NCI-H2081 treated with DMSO at 0.1 percent for 48 hours (cell line): ENCODE measurements around the gene CRHR1.
"Not testable (repeated sequence)": the region's sequence is repeated elsewhere in the genome, so short reads cannot be mapped to it uniquely, and the experiment has no call there.

ENCODE experiments used
- DNase-seq: peaks from one replicate; lab custom pipeline; 2025; lab: John Stamatoyannopoulos, UW

CRHR1 gene

GRCh38 chr17:45845376-45846185 lies 61.5 kb downstream of the CRHR1 start:
- no peak for DNase-seq

- no peak for DNase-seq
These were observed 62.1 kb downstream of the CRHR1 start for GRCh38 chr17:45846223-45846622.

DNA sequence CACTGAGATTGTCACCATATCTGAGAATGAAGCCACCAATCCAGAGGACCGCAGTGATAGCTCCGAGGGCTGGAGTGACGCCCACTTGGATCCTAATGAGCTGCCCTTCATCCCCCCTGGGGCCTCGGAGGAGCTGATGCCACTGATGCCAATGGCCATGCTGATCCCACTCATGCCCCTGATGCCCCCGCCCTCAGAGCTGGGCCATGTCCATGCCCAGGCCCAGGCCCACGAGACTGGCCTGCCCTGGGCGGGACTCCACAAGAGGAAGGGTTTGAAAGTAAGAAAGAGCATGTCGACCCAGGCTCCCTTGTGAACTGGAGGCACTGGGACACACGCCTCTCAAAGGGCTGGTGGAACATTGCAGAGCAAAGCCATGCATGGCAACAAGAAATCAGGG lies 62.5 kb downstream of the CRHR1 start:
- no peak for DNase-seq

DNA sequence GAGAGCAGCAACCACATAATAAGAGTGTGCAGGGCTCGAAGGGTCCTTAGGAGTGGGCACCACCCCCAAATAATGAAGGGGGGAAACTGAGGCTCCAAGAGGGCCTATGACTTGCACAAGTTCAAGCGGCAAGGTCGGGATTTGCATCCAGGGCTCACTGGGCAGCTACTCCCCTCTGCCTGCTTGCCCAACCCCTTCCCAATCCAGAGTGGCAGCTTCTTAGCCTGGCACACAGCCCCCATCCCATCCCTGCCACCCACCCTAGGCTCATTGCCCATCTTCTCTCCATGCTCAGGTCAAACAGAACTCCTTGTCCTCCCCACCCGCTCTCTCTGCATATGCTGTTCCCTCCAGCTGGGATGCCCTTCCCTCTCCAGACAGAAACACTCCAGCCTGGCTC lies 63.0 kb downstream of the CRHR1 start:
- no peak for DNase-seq

DNA sequence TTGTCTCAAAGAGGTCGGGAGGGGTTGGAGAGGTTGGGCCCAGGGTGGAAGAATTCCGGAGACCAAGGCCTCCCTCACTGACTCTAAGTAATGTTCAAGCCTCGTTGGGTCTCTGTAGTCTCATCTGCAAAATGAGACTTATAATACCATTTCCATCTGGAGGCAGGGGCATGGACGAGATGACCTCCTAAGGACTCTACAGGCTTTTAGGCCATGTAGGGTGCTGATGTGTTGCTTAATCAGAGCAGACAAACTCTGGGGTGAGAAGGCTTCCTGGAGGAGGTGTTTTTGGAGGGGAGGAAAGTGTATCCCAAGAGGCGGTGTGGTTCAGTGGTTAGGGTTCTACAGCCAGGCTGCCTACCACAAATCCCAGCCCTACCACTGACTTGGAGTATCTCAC lies 63.6 kb downstream of the CRHR1 start:
- DNase-seq, result no peak

- no peak for DNase-seq
These were observed 64.3 kb downstream of the CRHR1 start for GRCh38 chr17:45848405-45848804.

- DNase-seq, result no peak
These were observed 64.9 kb downstream of the CRHR1 start for GRCh38 chr17:45848868-45849535.

DNA sequence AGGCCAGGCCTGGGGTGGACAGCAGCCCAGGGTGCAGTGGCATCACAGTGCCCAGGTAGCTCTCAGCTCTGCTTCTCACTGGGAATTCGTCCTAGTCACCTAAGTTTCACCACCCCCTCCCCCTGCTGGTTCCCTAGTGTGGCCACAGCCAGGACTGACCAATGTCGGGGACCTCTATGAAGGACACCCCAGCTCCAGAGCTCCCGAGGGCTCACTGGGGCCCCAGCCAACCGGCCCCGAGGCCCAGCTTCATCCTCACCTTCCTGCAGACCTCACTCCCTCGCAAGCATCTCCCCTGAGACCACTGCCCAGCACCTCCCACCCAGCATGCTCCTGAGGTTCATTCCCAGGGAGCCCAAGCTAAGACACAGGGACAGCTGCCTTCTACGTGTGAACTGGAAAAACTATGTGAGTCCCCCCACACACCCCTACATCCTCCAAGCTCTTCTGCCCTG lies 65.4 kb downstream of the CRHR1 start:
- DNase-seq, result no peak

DNA sequence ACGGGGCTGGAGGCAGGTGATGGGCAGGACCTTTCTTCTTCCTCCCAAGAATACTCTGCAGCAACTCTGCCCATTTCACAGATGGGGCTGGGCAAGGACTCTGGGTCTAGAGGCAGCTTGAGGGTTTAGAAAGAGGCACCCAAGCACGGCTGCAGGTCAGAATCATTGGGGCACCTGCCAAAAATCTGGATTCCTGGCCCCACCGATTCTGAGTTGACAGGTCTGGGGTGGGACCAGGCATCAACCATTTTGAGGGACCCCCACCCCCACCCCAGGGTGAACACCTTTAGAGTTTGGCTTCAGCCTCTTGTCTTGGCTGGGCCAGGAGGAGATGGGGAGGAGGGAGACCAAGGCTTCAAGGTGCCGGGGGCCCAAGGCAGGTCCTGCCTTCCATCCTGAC lies 65.9 kb downstream of the CRHR1 start:
- no peak for DNase-seq

DNA sequence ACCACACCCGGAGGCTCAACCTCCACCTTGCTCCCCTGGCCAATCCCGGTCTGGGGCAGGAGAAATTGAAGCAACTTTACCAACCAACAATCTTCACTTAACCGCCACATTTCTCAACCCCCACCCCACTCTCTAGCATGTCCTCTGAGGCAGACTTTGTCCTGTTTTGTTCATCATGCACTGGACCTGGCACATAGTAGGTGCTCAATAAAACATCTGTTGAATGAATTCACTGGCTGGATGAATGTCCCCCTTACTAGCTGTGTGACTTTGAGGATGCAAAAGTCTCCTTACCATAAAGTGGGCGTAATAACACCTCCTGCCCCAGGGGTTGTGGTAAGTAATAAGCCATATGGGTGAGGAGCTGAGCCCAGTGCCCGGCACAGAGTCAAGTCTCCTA lies 66.3 kb downstream of the CRHR1 start:
- DNase-seq, result no peak

DNA sequence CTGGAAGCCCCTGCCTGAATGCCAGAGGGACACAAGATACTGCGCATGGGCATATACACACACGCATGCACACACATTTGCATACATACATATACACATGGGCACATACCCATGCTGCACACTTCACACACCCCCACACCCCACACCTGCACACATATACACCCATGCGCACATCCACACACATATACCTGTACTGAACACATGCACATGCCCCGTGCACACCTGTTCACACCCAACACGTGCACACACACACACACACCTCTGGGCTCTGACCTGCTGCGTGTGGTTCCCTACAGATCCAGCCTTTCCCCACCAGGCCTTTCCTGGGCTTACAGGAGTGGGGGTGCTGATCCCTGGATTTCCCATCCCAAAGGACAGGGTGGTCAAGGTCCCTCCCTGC lies 66.9 kb downstream of the CRHR1 start:
- no peak for DNase-seq

GRCh38 chr17:45851464-45851863 lies 67.3 kb downstream of the CRHR1 start:
- DNase-seq, result no peak

GRCh38 chr17:45851873-45852272 lies 67.8 kb downstream of the CRHR1 start:
- no peak for DNase-seq

GRCh38 chr17:45852535-45853297 lies 68.6 kb downstream of the CRHR1 start:
- DNase-seq, result no peak

DNA sequence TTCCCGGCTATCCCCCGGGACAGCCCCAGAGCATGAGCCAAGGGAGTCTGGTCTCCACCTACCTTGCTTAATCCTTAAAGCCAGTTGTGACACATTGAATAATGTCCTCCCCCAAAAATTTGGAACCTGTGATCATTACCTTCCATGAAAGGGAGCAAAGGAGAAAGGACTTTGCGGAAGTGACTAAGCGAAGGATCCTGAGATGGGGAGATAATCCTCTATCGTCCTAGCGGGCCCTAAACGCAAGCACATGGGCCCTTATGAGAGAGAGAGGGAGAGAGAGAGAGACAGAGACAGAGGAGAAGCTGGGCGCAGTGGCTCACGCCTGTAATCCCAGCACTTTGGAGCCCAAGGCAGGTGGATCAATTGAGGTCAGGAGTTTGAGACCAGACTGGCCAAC lies 70.1 kb downstream of the CRHR1 start:
- DNase-seq, result no peak

DNA sequence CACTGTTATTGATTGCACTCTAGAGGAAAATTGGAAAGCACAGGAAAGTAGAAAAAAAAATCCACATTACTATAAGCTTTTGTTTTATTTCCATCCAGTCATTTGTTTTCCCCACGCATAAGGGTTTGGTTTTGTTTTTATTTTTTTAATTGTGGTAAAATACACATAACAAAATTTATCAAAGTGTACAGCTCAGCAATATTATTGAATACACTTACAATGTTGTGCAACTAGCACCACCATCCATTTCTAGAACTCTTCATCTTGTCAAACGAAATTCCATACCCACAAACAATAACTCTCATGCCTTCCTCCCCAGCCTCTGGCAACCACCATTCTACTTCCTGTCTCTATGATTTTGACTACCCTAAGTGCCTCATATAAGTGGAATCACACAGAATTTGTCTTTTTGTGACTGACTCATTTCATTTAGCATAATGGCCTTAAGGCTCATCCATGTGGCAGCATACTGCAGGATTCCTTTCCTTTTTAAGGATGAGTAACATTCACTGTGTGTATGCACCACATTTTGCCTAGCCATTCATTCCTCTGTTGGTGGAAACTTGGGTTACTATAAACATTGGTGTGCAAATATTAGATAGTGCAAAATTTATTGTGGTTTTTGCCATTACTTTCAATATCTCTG lies 71.7 kb downstream of the CRHR1 start:
- no peak for DNase-seq

DNA sequence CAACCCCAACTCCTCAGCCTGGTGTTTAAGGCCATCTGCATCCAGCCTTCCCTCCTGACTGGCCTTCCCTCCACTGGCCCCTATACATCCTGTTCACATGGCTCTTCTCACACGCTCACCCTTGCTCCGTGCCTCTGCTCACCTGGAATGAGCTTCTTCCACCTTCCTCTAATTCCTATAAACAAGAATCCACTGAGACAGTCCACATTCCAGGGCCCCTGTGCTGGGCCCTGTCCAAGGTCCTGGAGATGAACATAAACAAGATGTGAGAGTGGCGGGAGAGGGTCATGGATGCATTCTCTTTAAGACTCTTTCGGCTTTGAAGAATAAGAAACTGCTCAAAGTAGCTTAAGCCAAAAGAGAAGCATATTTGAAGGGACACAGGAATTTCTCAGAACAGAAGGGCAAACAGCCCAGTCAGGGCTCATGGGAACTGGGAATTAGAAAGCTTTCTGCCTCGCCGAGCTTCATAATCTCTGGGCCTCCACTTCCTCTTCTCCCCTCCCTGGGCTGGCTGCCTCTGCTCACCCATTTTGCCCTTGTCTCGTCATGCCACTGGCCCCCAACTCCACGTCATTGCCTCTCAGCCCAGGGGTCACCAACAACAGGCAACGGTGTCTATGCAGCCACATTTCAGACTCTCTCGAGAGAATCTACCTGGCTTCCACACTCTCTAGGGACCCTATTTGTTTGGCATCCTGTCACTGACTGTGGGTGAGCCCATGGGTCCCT lies 74.0 kb downstream of the CRHR1 start:
- DNase-seq, result no peak

DNA sequence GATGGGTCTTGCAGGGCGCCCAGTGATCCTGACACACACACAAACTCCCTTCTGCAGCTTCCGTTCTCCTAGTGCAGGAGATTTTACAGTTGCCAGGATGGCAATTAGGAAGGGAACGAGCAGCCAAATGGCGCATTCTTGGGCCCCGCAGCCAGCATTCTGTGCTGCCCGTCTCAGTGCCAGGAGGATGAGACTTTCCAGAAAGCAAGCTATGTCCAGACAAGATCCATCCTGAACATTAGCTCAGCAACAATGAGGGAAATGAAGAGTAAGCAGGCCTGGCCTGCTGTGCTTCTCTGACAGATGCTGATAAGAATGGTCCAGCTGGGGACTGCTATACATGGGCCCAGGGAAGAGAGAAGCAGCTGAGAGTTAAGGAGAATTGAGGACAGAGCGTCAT lies 77.0 kb downstream of the CRHR1 start:
- no peak for DNase-seq

DNA sequence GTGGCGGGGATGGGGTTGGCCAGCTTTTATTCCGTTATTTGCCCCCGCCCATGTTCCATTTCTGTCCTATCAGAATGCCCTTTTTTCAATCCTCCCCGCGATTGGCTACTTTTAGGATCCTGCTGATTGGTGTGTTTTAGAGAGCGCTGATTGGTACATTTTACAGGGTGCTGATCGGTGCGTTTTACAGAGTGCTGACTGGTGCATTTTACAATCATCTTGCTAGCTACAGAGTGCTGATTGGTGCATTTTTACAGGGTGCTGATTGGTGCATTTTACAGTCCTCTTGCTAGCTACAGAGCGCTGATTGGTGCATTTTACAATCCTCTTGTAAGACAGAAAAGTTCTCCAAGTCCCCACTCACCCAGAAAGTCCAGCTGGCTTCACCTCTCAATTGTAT lies 78.0 kb downstream of the CRHR1 start:
- not testable (repeated sequence) for DNase-seq

DNA sequence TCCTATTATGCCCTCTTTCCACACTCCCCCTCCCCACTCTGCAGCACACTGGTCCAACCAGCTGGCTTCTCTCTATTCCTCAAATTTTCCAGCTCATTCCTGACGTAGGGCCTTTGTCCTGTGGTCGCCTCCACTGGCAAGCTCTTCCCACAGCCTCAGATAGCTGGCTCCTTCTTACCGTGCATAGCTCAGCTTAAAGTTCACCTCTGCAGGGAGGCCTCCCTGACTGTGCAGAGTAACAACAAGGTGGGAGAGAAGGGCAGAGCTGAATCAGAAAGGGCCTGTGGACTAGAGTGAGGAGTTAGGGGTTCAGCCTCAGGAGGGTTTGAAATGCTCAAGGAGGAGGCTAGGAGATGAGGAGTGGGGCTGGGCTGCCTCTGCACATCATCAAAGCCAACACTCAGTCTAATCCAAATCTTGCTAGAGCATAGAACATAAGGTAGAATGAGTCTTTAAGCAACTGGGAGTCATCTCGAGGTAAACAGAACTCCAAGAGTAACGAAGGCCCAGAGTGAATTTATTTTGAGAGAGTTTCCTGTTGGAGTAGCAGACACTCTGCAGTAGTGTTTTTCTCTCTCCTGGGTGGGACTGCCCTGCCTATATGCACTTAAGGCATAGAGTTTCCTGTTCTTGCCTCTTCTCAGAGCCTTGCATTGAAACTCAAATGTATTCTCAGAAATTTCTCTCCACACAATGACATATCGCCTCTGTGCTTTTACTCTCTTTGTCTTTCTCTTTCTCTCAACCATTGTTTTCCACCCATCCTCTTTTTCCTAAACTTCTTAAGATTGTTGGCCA lies 79.9 kb downstream of the CRHR1 start:
- no peak for DNase-seq

DNA sequence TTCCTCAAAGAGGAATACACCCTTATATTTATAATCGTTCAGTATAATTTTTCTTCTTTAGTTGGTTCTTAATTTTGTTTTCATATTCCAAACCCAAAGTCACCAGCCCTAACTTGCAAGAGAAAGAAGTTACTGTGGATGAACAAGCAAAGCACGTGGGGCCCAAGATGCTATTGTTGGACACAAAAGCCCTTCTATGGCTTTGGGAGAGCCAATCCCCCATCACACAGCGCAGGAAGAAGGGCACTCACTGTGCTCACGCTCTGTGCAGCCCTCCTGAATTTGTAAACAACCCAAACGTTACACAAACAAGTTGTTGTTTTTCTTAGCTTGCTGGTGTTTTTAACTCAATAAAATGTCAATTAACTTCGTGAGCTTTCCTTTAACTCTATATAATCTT lies 83.1 kb downstream of the CRHR1 start:
- DNase-seq, result no peak
